Lower lobe of right lung (tissue), 2 donors: ENCODE results near the gene ERBB3. TPM values are rescaled to one million over a fixed set of nuclear protein-coding genes. Genes with fewer than 3 reads are reported as not detected.
"Not testable (repeated sequence)": the region's sequence is repeated elsewhere in the genome, so short reads cannot be mapped to it uniquely, and the experiment has no call there.

Experiments
- ATAC-seq, 2 donors: fragments of 200-7000 bp; cut with Tn5 transposase; one replicate each; pipeline ENCODE4 v1.9.1; 2020 to 2022; ENCODE audit warnings: mild to moderate bottlenecking in 2 of 2, moderate library complexity in 2 of 2
- DNase-seq: peaks from one replicate; pipeline ENCODE4 v3.0.0-alpha.2; 2020
- H3K27ac ChIP-seq: fragments of 200-600 bp; one replicate; pipeline ENCODE4 v1.8.0; 2022
- H3K27me3 ChIP-seq: fragments of 200-600 bp; one replicate; pipeline ENCODE4 v1.8.0; 2022; ENCODE audit warnings: low read depth
- H3K36me3 ChIP-seq: fragments of 200-600 bp; one replicate; pipeline ENCODE4 v1.8.0; 2022; ENCODE audit warnings: mild to moderate bottlenecking
- H3K4me1 ChIP-seq: fragments of 200-600 bp; one replicate; pipeline ENCODE4 v1.8.0; 2022
- H3K4me3 ChIP-seq: fragments of 200-600 bp; one replicate; pipeline ENCODE4 v1.8.0; 2022; ENCODE audit warnings: mild to moderate bottlenecking
- H3K9me3 ChIP-seq: fragments of 200-600 bp; one replicate; pipeline ENCODE4 v1.8.0; 2022
- intact Hi-C: fragments of 100-400 bp; cut with DNase I; formaldehyde crosslinking; loops from one replicate; pipeline ENCODE4 v1.11.0; 2022
- total RNA-seq: library from RNA; stranded (reverse); fragmentation: NEBNext Ultra II Directional; extraction: Animal tissue kit (Norgen Biotek cat#: 25700); gene quantifications from one replicate; pipeline ENCODE4 v1.2.1, GENCODE V29; 2021
- TF ChIP-seq, protein P1 (sequence below): fragments of 200-600 bp; IDR thresholded peaks from one replicate; pipeline ENCODE4 v1.8.0; 2022; ENCODE audit warnings: antibody characterized with exemption, mild to moderate bottlenecking
- donor health status: DM: no; HTN: yes; CAD: no; lungs with severe emphysema.

The ERBB3 gene
- total RNA-seq, 1 donor from 2014 or later: 80.5 TPM

DNA sequence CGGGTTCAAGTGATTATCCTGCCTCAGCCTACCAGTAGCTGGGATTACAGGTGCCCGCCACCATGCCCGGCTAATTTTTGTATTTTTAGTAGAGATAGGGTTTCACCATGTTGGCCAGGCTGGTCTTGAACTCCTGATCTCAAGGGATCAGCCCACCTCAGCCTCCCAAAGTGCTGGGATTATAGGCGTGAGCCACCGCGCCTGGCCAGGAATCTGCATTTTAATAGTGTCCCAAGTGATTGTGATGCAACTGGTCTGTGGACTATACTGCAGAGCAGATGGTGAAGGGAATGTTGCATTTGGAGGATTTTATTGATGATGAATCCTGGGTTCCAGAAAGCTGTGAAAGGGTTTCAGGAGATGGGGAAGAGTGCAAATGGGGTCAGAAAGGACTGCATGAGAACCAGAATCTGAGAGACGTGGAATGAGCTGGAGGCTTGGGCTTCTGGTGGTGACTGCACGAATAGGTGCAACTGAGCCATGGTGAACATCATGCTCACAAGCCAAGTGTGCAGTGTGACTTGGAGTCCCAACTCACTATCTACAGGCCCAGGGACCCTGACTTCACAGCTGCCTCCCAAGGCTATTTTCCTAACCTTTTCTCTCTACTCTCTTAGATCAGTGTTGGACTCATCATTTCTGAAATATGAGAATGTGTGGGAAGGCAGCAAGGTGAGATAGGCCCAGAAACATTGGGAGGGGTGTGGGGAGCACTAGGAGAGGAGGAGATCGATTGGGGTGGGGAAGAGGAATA lies 33.8 kb upstream of the ERBB3 start:
- peaks cover 31% of the 10 kb centered on the region for H3K36me3 ChIP-seq
- H3K27me3 ChIP-seq: no peaks in the 10 kb centered on the region
- no peak overlapping the region for H3K27ac ChIP-seq
- ATAC-seq (no peak), DNase-seq (no peak)
- no peak overlapping the region for H3K4me3 ChIP-seq
- H3K4me1 ChIP-seq: peaks cover 15% of the 10 kb centered on the region
- no peaks in the 10 kb centered on the region for H3K9me3 ChIP-seq
- TF ChIP-seq, protein P1, sequence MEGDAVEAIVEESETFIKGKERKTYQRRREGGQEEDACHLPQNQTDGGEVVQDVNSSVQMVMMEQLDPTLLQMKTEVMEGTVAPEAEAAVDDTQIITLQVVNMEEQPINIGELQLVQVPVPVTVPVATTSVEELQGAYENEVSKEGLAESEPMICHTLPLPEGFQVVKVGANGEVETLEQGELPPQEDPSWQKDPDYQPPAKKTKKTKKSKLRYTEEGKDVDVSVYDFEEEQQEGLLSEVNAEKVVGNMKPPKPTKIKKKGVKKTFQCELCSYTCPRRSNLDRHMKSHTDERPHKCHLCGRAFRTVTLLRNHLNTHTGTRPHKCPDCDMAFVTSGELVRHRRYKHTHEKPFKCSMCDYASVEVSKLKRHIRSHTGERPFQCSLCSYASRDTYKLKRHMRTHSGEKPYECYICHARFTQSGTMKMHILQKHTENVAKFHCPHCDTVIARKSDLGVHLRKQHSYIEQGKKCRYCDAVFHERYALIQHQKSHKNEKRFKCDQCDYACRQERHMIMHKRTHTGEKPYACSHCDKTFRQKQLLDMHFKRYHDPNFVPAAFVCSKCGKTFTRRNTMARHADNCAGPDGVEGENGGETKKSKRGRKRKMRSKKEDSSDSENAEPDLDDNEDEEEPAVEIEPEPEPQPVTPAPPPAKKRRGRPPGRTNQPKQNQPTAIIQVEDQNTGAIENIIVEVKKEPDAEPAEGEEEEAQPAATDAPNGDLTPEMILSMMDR: no peak
- intact Hi-C loops: no loop called here

DNA sequence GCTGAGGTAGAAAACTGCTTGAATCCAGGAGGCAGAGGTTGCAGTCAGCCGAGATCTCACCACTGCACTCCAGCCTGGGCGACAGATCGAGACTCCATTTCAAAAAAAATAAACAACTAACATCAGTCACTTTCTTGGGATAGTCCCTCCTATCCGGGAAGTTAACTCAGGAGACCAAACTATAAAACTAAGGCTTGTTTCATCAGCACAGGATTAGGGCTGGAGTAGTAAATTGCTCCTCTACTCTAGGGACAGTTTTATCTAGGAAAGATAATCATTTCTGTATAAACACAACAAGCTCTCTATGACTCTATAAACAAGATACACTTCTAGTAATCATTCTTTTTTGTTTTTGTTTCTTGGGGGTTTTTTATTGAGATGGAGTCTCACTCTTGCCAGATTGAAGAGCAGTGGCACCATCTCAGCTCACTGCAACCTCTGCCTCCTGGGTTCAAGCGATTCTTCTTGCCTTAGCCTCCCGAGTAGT lies 26.5 kb upstream of the ERBB3 start:
- TF ChIP-seq, protein P1: no peak
- ATAC-seq (no peak), DNase-seq (no peak)
- Histone ChIP-seq H3K9me3 (no peaks in the 10 kb centered on the region), H3K4me1 (no peaks in the 10 kb centered on the region), H3K4me3 (no peak overlapping the region), H3K27ac (no peak overlapping the region), H3K36me3 (no peaks in the 10 kb centered on the region), H3K27me3 (no peaks in the 10 kb centered on the region)
- intact Hi-C loops: no loop called here

GRCh38 chr12:56059964-56060363 lies 20.0 kb upstream of the ERBB3 start:
- DNase-seq, intact Hi-C loops, ATAC-seq: not testable (repeated sequence)

GRCh38 chr12:56061982-56062381 lies 18.0 kb upstream of the ERBB3 start:
- H3K27ac ChIP-seq: no peak overlapping the region
- no peaks in the 10 kb centered on the region for H3K4me1 ChIP-seq
- TF ChIP-seq, protein P1: no peak
- H3K9me3 ChIP-seq: no peaks in the 10 kb centered on the region
- H3K36me3 ChIP-seq: no peaks in the 10 kb centered on the region
- no peak overlapping the region for H3K4me3 ChIP-seq
- no peaks in the 10 kb centered on the region for H3K27me3 ChIP-seq
- DNase-seq (no peak), ATAC-seq (no peak)
- intact Hi-C loops: no loop called here

More at GRCh38 chr12:56059964-56060363, 20.0 kb upstream of the ERBB3 start:
- not testable (repeated sequence) for H3K9me3 ChIP-seq, H3K27ac ChIP-seq, H3K27me3 ChIP-seq, H3K4me1 ChIP-seq, H3K36me3 ChIP-seq, H3K4me3 ChIP-seq

- intact Hi-C loops: no loop called here
- DNase-seq: no peak
- Histone ChIP-seq H3K9me3 (no peaks in the 10 kb centered on the region), H3K27me3 (no peaks in the 10 kb centered on the region), H3K27ac (no peak overlapping the region), H3K36me3 (no peaks in the 10 kb centered on the region), H3K4me1 (no peaks in the 10 kb centered on the region), H3K4me3 (no peak overlapping the region)
- TF ChIP-seq, protein P1: no peak
- no peak for ATAC-seq
Measured at GRCh38 chr12:56062996-56063395, 17.0 kb upstream of the ERBB3 start.

GRCh38 chr12:56071648-56072047 lies 8.3 kb upstream of the ERBB3 start:
- Histone ChIP-seq H3K4me1 (no peaks in the 10 kb centered on the region), H3K27ac (no peak overlapping the region), H3K4me3 (no peak overlapping the region), H3K36me3 (no peaks in the 10 kb centered on the region), H3K9me3 (no peaks in the 10 kb centered on the region), H3K27me3 (no peaks in the 10 kb centered on the region)
- ATAC-seq: no peak
- intact Hi-C loops: no loop called here
- TF ChIP-seq, protein P1: no peak
- DNase-seq: no peak
